WTC11 (cell line): ENCODE measurements around the gene TESK2.

Experiments used
- CTCF ChIP-seq: fragments of 200-600 bp; IDR thresholded peaks from 2 replicates; pipeline ENCODE4 v1.8.0; 2022; ENCODE audit warnings: antibody characterized with exemption
- KAT7 ChIP-seq: sonication (generic); formaldehyde crosslinking; IDR thresholded peaks from 2 replicates; pipeline ENCODE4 v1.8.1; 2023; ENCODE audit warnings: missing genetic modification reagents, mild to moderate bottlenecking, borderline replicate concordance
- PREB ChIP-seq: sonication (generic); formaldehyde crosslinking; IDR thresholded peaks from 2 replicates; pipeline ENCODE4 v1.8.1; 2022; ENCODE audit warnings: mild to moderate bottlenecking, missing genetic modification reagents, moderate library complexity, borderline replicate concordance
- ZNF512 ChIP-seq: sonication (generic); formaldehyde crosslinking; IDR thresholded peaks from 2 replicates; pipeline ENCODE4 v1.8.1; 2022; ENCODE audit warnings: missing genetic modification reagents, borderline replicate concordance
- ZNF671 ChIP-seq: fragments of 250-450 bp; sonication (Bioruptor Pico); IDR thresholded peaks from 2 replicates; pipeline ENCODE4 v1.8.0; 2021; ENCODE audit warnings: mild to moderate bottlenecking

GRCh38 chr1:45403298-45403697, 87.7 kb downstream of the TESK2 start:
- TF ChIP-seq ZNF671 (CRISPR knock-in tag), result no peak
- TF ChIP-seq KAT7 (CRISPR knock-in tag), result no peak
- no peak for TF ChIP-seq ZNF512 (CRISPR knock-in tag)
- no peak for TF ChIP-seq PREB (CRISPR knock-in tag)
- TF ChIP-seq CTCF, result no peak
